Lower leg skin (tissue), 4 donors: ENCODE measurements around the gene ANKRD6. TPM values are rescaled to one million over a fixed set of nuclear protein-coding genes. Genes with fewer than 3 reads are reported as not detected.

Source experiments
- DNase-seq, 2 donors: peaks; one replicate each; pipeline ENCODE4 v3.0.0-alpha.2; 2019; ENCODE audit warnings: low spot score in 2 of 2
- H3K4me3 ChIP-seq: fragments of 200-600 bp; sonication (generic); 2 replicates; pipeline ENCODE4 v1.5.1; 2017; ENCODE audit warnings: mild to moderate bottlenecking, low read depth; ENCODE audit not compliant: poor library complexity, severe bottlenecking
- POLR2A ChIP-seq, 2 donors: fragments of 450-650 bp; IDR thresholded peaks; one replicate each; pipeline ENCODE4 v1.6.1; 2016 to 2017; ENCODE audit warnings: antibody characterized with exemption in 2 of 2, mild to moderate bottlenecking in 1 of 2, moderate library complexity in 1 of 2
- WGBS, 2 donors: methylation state at CpG; one replicate each; pipeline ENCODE4 v1.1.5; 2018; 5-methylcytosine and 5-hydroxymethylcytosine counted together
- intact Hi-C: fragments of 100-400 bp; cut with DNase I; formaldehyde crosslinking; loops from one replicate; pipeline ENCODE4 v1.15.0; 2023; ENCODE audit warnings: low total_unique reads
- total RNA-seq, 4 donors: library from RNA; depleted of rRNA; stranded (reverse); fragments of >200 nt; gene quantifications; one replicate each; pipeline ENCODE4 v1.1.0, GENCODE V29; 2016
- TF ChIP-seq, protein P1 (sequence below), 3 donors: fragments of 450-650 bp; IDR thresholded peaks; one replicate each; pipeline ENCODE4 v1.5.1; 2016; ENCODE audit warnings: antibody characterized with exemption in 3 of 3, mild to moderate bottlenecking in 3 of 3, moderate library complexity in 2 of 3

The ANKRD6 gene
- total RNA-seq, 4 donors from 2014 or later = 3.2 to 6.7 (median 4.8) TPM

DNA sequence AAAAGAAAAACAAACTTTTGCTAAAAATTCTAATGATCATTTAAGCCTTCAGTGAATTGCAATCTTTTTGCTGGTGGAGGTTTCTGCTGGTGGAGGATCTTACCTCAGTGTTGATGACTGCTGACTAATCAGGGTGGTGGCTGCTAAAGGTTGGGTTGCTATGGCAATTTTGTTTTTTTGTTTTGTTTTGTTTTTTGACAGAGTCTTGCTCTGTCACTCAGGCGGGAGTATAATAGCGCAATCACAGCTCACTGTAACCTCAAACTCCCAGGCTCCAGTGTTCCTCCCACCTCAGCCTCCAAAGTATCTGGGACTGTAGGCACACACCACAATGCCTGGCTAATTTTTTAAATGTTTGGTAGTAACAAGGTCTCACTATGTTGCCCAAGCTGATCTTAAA is 94.7 kb downstream of the ANKRD6 start:
- no peak overlapping the region for H3K4me3 ChIP-seq
- DNase-seq = no peak
- TF ChIP-seq, protein P1, sequence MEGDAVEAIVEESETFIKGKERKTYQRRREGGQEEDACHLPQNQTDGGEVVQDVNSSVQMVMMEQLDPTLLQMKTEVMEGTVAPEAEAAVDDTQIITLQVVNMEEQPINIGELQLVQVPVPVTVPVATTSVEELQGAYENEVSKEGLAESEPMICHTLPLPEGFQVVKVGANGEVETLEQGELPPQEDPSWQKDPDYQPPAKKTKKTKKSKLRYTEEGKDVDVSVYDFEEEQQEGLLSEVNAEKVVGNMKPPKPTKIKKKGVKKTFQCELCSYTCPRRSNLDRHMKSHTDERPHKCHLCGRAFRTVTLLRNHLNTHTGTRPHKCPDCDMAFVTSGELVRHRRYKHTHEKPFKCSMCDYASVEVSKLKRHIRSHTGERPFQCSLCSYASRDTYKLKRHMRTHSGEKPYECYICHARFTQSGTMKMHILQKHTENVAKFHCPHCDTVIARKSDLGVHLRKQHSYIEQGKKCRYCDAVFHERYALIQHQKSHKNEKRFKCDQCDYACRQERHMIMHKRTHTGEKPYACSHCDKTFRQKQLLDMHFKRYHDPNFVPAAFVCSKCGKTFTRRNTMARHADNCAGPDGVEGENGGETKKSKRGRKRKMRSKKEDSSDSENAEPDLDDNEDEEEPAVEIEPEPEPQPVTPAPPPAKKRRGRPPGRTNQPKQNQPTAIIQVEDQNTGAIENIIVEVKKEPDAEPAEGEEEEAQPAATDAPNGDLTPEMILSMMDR (IDR thresholded peaks at IDR 0.05) = no peak
- TF ChIP-seq POLR2A (IDR thresholded peaks at IDR 0.05) = no peak
- WGBS, 2 donors = 48 to 67% methylated on average over 2 of the region's 2 CpGs
- intact Hi-C loops = no loop called here

DNA sequence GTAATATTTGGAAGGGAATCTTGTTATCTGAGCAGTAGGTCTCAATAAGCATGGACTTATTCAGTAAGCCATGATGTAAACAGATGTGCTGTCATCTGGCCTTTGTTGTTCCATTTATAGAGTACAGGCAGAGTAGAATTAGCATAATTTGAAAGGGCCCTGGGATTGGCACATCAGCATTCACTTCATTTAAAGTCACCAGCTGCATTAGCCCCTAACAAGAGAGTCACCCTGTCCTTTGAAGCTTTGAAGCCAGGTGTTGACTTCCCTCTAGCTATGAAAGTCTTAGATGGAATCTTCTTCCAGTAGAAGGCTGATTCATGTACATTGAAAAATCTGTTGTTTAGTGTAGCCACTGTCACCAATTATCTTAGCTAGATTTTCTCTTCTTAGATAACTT is 95.9 kb downstream of the ANKRD6 start:
- intact Hi-C loops = no loop called here
- DNase-seq = no peak
- no peak for TF ChIP-seq POLR2A (IDR thresholded peaks at IDR 0.05)
- TF ChIP-seq, protein P1 (IDR thresholded peaks at IDR 0.05) = no peak
- H3K4me3 ChIP-seq = no peak overlapping the region

DNA sequence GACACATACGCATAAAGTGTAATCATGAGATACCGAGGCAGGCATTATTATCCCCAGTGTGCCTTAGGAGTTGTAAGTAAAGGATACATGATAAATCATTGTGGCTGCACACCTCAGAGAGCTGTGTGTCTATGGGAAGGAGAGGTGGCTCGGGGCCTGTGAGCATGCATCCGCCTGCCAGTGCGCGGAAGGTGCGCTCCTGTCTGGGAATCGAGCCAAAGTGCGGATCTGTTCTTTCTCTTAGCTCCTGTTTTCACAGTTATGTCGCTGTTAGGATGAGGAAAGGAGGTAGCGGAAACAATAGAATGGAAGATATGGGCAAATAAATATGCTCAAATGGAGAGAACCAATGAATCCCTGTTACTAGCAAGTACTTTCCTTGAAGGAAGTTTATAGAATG is 98.0 kb downstream of the ANKRD6 start:
- intact Hi-C loops = no loop called here
- 78 to 84% methylated on average over 11 of the region's 11 CpGs for WGBS, 2 donors
- no peak for DNase-seq
- no peak overlapping the region for H3K4me3 ChIP-seq
- TF ChIP-seq, protein P1 (IDR thresholded peaks at IDR 0.05) = no peak
- TF ChIP-seq POLR2A (IDR thresholded peaks at IDR 0.05) = no peak

DNA sequence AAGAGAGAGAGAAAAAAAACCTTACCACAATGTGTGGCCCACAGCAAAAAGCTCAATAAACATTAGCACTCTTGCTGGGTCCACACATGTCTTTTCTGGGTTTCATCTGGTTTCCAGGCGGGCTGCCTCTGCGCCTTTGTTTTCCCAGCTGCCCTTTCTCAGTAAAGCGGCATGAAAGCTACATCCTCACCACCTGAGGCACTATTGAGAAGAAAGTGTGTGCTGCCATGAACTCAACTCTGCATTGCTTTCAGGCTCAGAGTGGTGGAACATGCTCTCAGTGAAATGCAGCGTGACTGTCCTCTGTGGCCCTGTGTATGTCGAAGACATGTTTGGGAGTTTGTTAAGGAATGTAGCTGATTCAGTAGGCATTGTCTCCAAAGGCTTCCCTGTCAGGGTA is 103.3 kb downstream of the ANKRD6 start:
- no peak for DNase-seq
- no peak overlapping the region for H3K4me3 ChIP-seq
- TF ChIP-seq, protein P1 (IDR thresholded peaks at IDR 0.05) = no peak
- no peak for TF ChIP-seq POLR2A (IDR thresholded peaks at IDR 0.05)
- intact Hi-C loops = no loop called here
- WGBS, 2 donors = 76 to 81% methylated on average over 5 of the region's 5 CpGs

DNA sequence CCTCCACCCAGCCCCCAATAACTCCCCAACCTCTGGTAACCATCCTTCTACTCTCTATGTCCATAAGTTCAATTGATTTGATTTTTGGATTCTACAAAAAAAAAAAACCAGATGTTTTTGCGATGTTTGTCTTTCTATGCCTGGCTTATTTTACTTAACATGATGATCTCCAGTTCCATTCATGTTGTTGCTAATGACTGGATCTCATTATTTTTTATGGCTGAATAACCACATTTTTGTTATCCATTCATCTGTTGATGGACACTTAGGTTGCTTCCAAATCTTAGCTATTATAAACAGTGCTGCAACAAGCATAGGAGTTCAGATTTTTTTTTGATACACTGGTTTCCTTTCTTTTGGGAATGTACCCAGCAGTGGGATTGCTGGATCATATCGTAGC is 106.8 kb downstream of the ANKRD6 start:
- intact Hi-C loops = no loop called here
- DNase-seq = no peak
- WGBS, 2 donors = 61 to 75% methylated on average over 2 of the region's 2 CpGs
- TF ChIP-seq, protein P1 (IDR thresholded peaks at IDR 0.05) = no peak
- TF ChIP-seq POLR2A (IDR thresholded peaks at IDR 0.05) = no peak
- no peak overlapping the region for H3K4me3 ChIP-seq

DNA sequence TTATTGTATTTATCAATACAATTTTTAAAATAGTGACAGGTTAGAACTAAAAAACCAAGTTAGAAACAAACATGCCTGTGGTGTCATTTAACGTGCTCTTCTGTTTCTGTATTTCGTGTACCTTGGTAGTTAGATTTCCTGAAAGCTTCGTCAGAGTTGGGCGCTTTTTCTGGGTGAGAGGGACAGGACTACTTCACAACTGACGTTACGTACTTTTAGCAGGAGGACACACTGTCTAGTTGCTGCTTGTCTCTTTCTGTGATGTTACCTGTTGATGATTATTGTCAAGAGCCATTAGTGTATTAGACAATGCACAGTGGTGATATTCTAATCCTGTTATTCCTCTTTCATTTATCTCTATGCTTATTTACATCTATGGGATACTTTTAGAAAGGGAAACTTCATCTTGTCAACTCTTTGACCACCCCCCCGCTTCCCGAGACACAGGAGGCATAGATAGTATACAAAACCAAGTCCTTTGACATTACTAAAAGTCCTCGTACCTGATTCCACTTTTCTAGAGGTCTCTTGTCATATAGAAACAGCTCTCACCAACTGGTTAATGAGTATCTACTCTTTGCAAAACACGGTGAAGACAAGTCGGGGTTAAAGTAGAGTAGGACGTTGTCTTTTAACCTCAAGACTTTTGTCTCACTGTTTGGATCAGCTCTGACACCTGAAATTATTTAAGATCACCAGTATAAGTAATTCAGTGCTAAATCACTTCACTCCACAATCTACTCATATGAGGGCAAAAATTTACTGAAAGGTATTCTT is 109.3 kb downstream of the ANKRD6 start:
- no peak for DNase-seq
- 92 to 95% methylated on average over 12 of the region's 12 CpGs for WGBS, 2 donors
- intact Hi-C loops = no loop called here
- TF ChIP-seq, protein P1 (IDR thresholded peaks at IDR 0.05) = no peak
- no peak for TF ChIP-seq POLR2A (IDR thresholded peaks at IDR 0.05)
- no peak overlapping the region for H3K4me3 ChIP-seq
